Lower lobe of right lung (tissue), 2 donors: ENCODE measurements around the gene MAZ. TPM values are rescaled to one million over a fixed set of nuclear protein-coding genes. Genes with fewer than 3 reads are reported as not detected.

Source experiments
- ATAC-seq, 2 donors: fragments of 200-7000 bp; cut with Tn5 transposase; one replicate each; pipeline ENCODE4 v1.9.1; 2020 to 2022; ENCODE audit warnings: mild to moderate bottlenecking in 2 of 2, moderate library complexity in 2 of 2
- DNase-seq: peaks from one replicate; pipeline ENCODE4 v3.0.0-alpha.2; 2020
- H3K27ac ChIP-seq: fragments of 200-600 bp; one replicate; pipeline ENCODE4 v1.8.0; 2022
- H3K27me3 ChIP-seq: fragments of 200-600 bp; one replicate; pipeline ENCODE4 v1.8.0; 2022; ENCODE audit warnings: low read depth
- H3K36me3 ChIP-seq: fragments of 200-600 bp; one replicate; pipeline ENCODE4 v1.8.0; 2022; ENCODE audit warnings: mild to moderate bottlenecking
- H3K4me1 ChIP-seq: fragments of 200-600 bp; one replicate; pipeline ENCODE4 v1.8.0; 2022
- H3K4me3 ChIP-seq: fragments of 200-600 bp; one replicate; pipeline ENCODE4 v1.8.0; 2022; ENCODE audit warnings: mild to moderate bottlenecking
- H3K9me3 ChIP-seq: fragments of 200-600 bp; one replicate; pipeline ENCODE4 v1.8.0; 2022
- CTCF ChIP-seq: fragments of 200-600 bp; IDR thresholded peaks from one replicate; pipeline ENCODE4 v1.8.0; 2022; ENCODE audit warnings: antibody characterized with exemption, mild to moderate bottlenecking
- intact Hi-C: fragments of 100-400 bp; cut with DNase I; formaldehyde crosslinking; loops from one replicate; pipeline ENCODE4 v1.11.0; 2022
- total RNA-seq: library from RNA; stranded (reverse); fragmentation: NEBNext Ultra II Directional; extraction: Animal tissue kit (Norgen Biotek cat#: 25700); gene quantifications from one replicate; pipeline ENCODE4 v1.2.1, GENCODE V29; 2021
- donor health status: DM: no; HTN: yes; CAD: no; lungs with severe emphysema.

MAZ gene
- total RNA-seq, 1 donor from 2014 or later, result 169 TPM

GRCh38 chr16:29858149-29858849 lies 52.0 kb downstream of the MAZ start:
- Histone ChIP-seq H3K4me1 (peaks cover 17% of the 10 kb centered on the region), H3K27ac (no peak overlapping the region), H3K4me3 (no peak overlapping the region), H3K9me3 (no peaks in the 10 kb centered on the region), H3K36me3 (peaks cover 34% of the 10 kb centered on the region), H3K27me3 (no peaks in the 10 kb centered on the region)
- intact Hi-C loops, result no loop called here
- ATAC-seq, result no peak
- no peak for DNase-seq
- TF ChIP-seq CTCF, result no peak

GRCh38 chr16:29858974-29859373 lies 52.6 kb downstream of the MAZ start:
- H3K27ac ChIP-seq, result no peak overlapping the region

GRCh38 chr16:29860218-29860617 lies 53.9 kb downstream of the MAZ start:
- ATAC-seq (no peak), DNase-seq (no peak)
- Histone ChIP-seq H3K27me3 (no peaks in the 10 kb centered on the region), H3K4me3 (no peak overlapping the region), H3K4me1 (peaks cover 17% of the 10 kb centered on the region), H3K27ac (no peak overlapping the region), H3K9me3 (no peaks in the 10 kb centered on the region), H3K36me3 (peaks cover 34% of the 10 kb centered on the region)
- intact Hi-C loops, result no loop called here
- no peak for TF ChIP-seq CTCF

More at GRCh38 chr16:29858974-29859373, 52.6 kb downstream of the MAZ start:
- Histone ChIP-seq H3K36me3 (peaks cover 34% of the 10 kb centered on the region), H3K4me3 (no peak overlapping the region), H3K27me3 (no peaks in the 10 kb centered on the region), H3K9me3 (no peaks in the 10 kb centered on the region), H3K4me1 (peaks cover 17% of the 10 kb centered on the region)
- no peak for TF ChIP-seq CTCF
- intact Hi-C loops, result no loop called here
- DNase-seq (no peak), ATAC-seq (no peak)

Other genes starting within 250 kb of the MAZ start
- 109 TPM for gene SPN, start 143.3 kb upstream of the MAZ start, total RNA-seq
- 11.0 TPM for gene QPRT, start 127.3 kb upstream of the MAZ start, total RNA-seq
- gene C16orf54, start 60.5 kb upstream of the MAZ start, total RNA-seq, result 11.2 TPM
- not detected for gene ZG16, start 28.3 kb upstream of the MAZ start, total RNA-seq
- 21.8 TPM for gene KIF22, start 15.8 kb upstream of the MAZ start, total RNA-seq
- 3.2 TPM for gene PRRT2, start 5.7 kb downstream of the MAZ start, total RNA-seq
- 18.1 TPM for gene PAGR1, start 9.6 kb downstream of the MAZ start, total RNA-seq
- 248 TPM for gene MVP, start 13.9 kb downstream of the MAZ start, total RNA-seq
- gene CDIPT, start 56.7 kb downstream of the MAZ start, total RNA-seq, result 75.4 TPM
- 10.7 TPM for gene SEZ6L2, start 93.0 kb downstream of the MAZ start, total RNA-seq
- gene ASPHD1, start 94.0 kb downstream of the MAZ start, total RNA-seq, result 1.6 TPM
- gene KCTD13, start 119.7 kb downstream of the MAZ start, total RNA-seq, result 22.3 TPM
- gene TMEM219, start 155.6 kb downstream of the MAZ start, total RNA-seq, result 148 TPM
- 66.2 TPM for gene TAOK2, start 167.3 kb downstream of the MAZ start, total RNA-seq
- 22.1 TPM for gene HIRIP3, start 189.1 kb downstream of the MAZ start, total RNA-seq
- 58.4 TPM for gene INO80E, start 189.7 kb downstream of the MAZ start, total RNA-seq
- gene DOC2A, start 204.5 kb downstream of the MAZ start, total RNA-seq, result 6.4 TPM
- gene C16orf92, start 216.7 kb downstream of the MAZ start, total RNA-seq, result not detected
- gene TLCD3B, start 224.7 kb downstream of the MAZ start, total RNA-seq, result not detected